Stimulated activated naive CD8-positive, alpha-beta T cell treated with anti-CD3 and anti-CD28 coated beads, Interleukin-15, Interleukin-2, amounts not matched to agents 100 ng/mL and 50 ng/mL, for 24 hours (primary cell): ENCODE measurements around the gene BMERB1.
"Not testable (repeated sequence)": the region's sequence is repeated elsewhere in the genome, so short reads cannot be mapped to it uniquely, and the experiment has no call there.

Source experiments
- H3K27ac Mint-ChIP-seq: one replicate; pipeline ENCODE4 v1.8.0; 2021; ENCODE audit warnings: mild to moderate bottlenecking, mixed read lengths
- H3K27me3 Mint-ChIP-seq: one replicate; pipeline ENCODE4 v1.8.0; 2021; ENCODE audit warnings: mixed read lengths
- H3K36me3 Mint-ChIP-seq: one replicate; pipeline ENCODE4 v1.8.0; 2021; ENCODE audit warnings: low read depth, mixed read lengths
- H3K4me1 Mint-ChIP-seq: one replicate; pipeline ENCODE4 v1.8.0; 2021; ENCODE audit warnings: low read depth, mixed read lengths
- H3K4me3 Mint-ChIP-seq: one replicate; pipeline ENCODE4 v1.8.0; 2021; ENCODE audit warnings: mild to moderate bottlenecking, mixed read lengths
- H3K9me3 Mint-ChIP-seq: one replicate; pipeline ENCODE4 v1.8.0; 2021; ENCODE audit warnings: mixed read lengths

BMERB1 gene

GRCh38 chr16:15573896-15574613 lies 139.7 kb downstream of the BMERB1 start:
- peaks cover 58% of the 10 kb centered on the region for H3K4me1 Mint-ChIP-seq
- not testable (repeated sequence) for H3K27me3 Mint-ChIP-seq

GRCh38 chr16:15574614-15574948 lies 140.2 kb downstream of the BMERB1 start:
- Mint-ChIP-seq H3K4me3 (peak overlapping the region; percentile 74), H3K4me1 (peaks cover 58% of the 10 kb centered on the region), H3K36me3 (peaks cover 80% of the 10 kb centered on the region), H3K27ac (no peak overlapping the region), H3K27me3 (no peaks in the 10 kb centered on the region), H3K9me3 (peaks cover 26% of the 10 kb centered on the region)

More at GRCh38 chr16:15573896-15574613, 139.7 kb downstream of the BMERB1 start:
- peak overlapping the region; percentile 74 for H3K4me3 Mint-ChIP-seq
- peak overlapping the region; percentile 93 for H3K27ac Mint-ChIP-seq
- peaks cover 84% of the 10 kb centered on the region for H3K36me3 Mint-ChIP-seq
- H3K9me3 Mint-ChIP-seq = peaks cover 26% of the 10 kb centered on the region

GRCh38 chr16:15575293-15576049 lies 141.1 kb downstream of the BMERB1 start:
- Mint-ChIP-seq H3K4me3 (no peak overlapping the region), H3K27me3 (no peaks in the 10 kb centered on the region), H3K27ac (no peak overlapping the region), H3K4me1 (peaks cover 53% of the 10 kb centered on the region), H3K36me3 (peaks cover 71% of the 10 kb centered on the region), H3K9me3 (peaks cover 26% of the 10 kb centered on the region)

- H3K4me1 Mint-ChIP-seq = peaks cover 35% of the 10 kb centered on the region
- H3K4me3 Mint-ChIP-seq = no peak overlapping the region
- H3K27ac Mint-ChIP-seq = no peak overlapping the region
- H3K36me3 Mint-ChIP-seq = peaks cover 63% of the 10 kb centered on the region
- peaks cover 18% of the 10 kb centered on the region for H3K9me3 Mint-ChIP-seq
- no peaks in the 10 kb centered on the region for H3K27me3 Mint-ChIP-seq
These were observed 142.9 kb downstream of the BMERB1 start for GRCh38 chr16:15576960-15577958.

- no peaks in the 10 kb centered on the region for H3K27me3 Mint-ChIP-seq
- no peak overlapping the region for H3K4me3 Mint-ChIP-seq
- peaks cover 19% of the 10 kb centered on the region for H3K4me1 Mint-ChIP-seq
- peaks cover 60% of the 10 kb centered on the region for H3K36me3 Mint-ChIP-seq
- peak overlapping the region; percentile 3 for H3K27ac Mint-ChIP-seq
- peaks cover 9% of the 10 kb centered on the region for H3K9me3 Mint-ChIP-seq
These were observed 144.4 kb downstream of the BMERB1 start for GRCh38 chr16:15578824-15579223.

GRCh38 chr16:15581127-15581815 lies 146.9 kb downstream of the BMERB1 start:
- no peak overlapping the region for H3K4me3 Mint-ChIP-seq
- no peak overlapping the region for H3K27ac Mint-ChIP-seq
- peaks cover 14% of the 10 kb centered on the region for H3K9me3 Mint-ChIP-seq
- peaks cover 8% of the 10 kb centered on the region for H3K4me1 Mint-ChIP-seq
- peaks cover 66% of the 10 kb centered on the region for H3K36me3 Mint-ChIP-seq
- no peaks in the 10 kb centered on the region for H3K27me3 Mint-ChIP-seq

- Mint-ChIP-seq H3K4me1 (peaks cover 4% of the 10 kb centered on the region), H3K27ac (no peak overlapping the region), H3K36me3 (peaks cover 73% of the 10 kb centered on the region)
These were observed 149.1 kb downstream of the BMERB1 start for GRCh38 chr16:15583526-15583925.

GRCh38 chr16:15585956-15586355 lies 151.6 kb downstream of the BMERB1 start:
- Mint-ChIP-seq H3K4me1 (peaks cover 28% of the 10 kb centered on the region), H3K27ac (no peak overlapping the region), H3K4me3 (no peak overlapping the region), H3K36me3 (peaks cover 84% of the 10 kb centered on the region), H3K9me3 (peaks cover 19% of the 10 kb centered on the region), H3K27me3 (no peaks in the 10 kb centered on the region)

More at GRCh38 chr16:15583526-15583925, 149.1 kb downstream of the BMERB1 start:
- Mint-ChIP-seq H3K4me3 (no peak overlapping the region), H3K27me3 (no peaks in the 10 kb centered on the region), H3K9me3 (peaks cover 19% of the 10 kb centered on the region)

- no peaks in the 10 kb centered on the region for H3K27me3 Mint-ChIP-seq
- H3K27ac Mint-ChIP-seq = no peak overlapping the region
- peaks cover 36% of the 10 kb centered on the region for H3K4me1 Mint-ChIP-seq
- no peak overlapping the region for H3K4me3 Mint-ChIP-seq
- H3K9me3 Mint-ChIP-seq = peaks cover 19% of the 10 kb centered on the region
- H3K36me3 Mint-ChIP-seq = peaks cover 83% of the 10 kb centered on the region
These were observed 152.3 kb downstream of the BMERB1 start for GRCh38 chr16:15586716-15587115.

- peaks cover 80% of the 10 kb centered on the region for H3K36me3 Mint-ChIP-seq
- no peaks in the 10 kb centered on the region for H3K27me3 Mint-ChIP-seq
- H3K27ac Mint-ChIP-seq = no peak overlapping the region
- no peak overlapping the region for H3K4me3 Mint-ChIP-seq
- peaks cover 19% of the 10 kb centered on the region for H3K9me3 Mint-ChIP-seq
- H3K4me1 Mint-ChIP-seq = peaks cover 41% of the 10 kb centered on the region
These were observed 152.9 kb downstream of the BMERB1 start for GRCh38 chr16:15587152-15587825.

GRCh38 chr16:15592324-15592723 lies 157.9 kb downstream of the BMERB1 start:
- H3K4me1 Mint-ChIP-seq = peaks cover 87% of the 10 kb centered on the region
- H3K36me3 Mint-ChIP-seq = peaks cover 78% of the 10 kb centered on the region
- peak overlapping the region; percentile 70 for H3K27ac Mint-ChIP-seq
- H3K27me3 Mint-ChIP-seq = no peaks in the 10 kb centered on the region
- H3K4me3 Mint-ChIP-seq = peak overlapping the region; percentile 2
- peaks cover 7% of the 10 kb centered on the region for H3K9me3 Mint-ChIP-seq

- no peak overlapping the region for H3K4me3 Mint-ChIP-seq
These were observed 158.8 kb downstream of the BMERB1 start for GRCh38 chr16:15593235-15593634.

GRCh38 chr16:15594711-15595320 lies 160.4 kb downstream of the BMERB1 start:
- H3K4me3 Mint-ChIP-seq = no peak overlapping the region
- H3K4me1 Mint-ChIP-seq = peaks cover 93% of the 10 kb centered on the region
- H3K27me3 Mint-ChIP-seq = no peaks in the 10 kb centered on the region
- peak overlapping the region; percentile 64 for H3K27ac Mint-ChIP-seq
- H3K36me3 Mint-ChIP-seq = peaks cover 74% of the 10 kb centered on the region
- peaks cover 3% of the 10 kb centered on the region for H3K9me3 Mint-ChIP-seq

More at GRCh38 chr16:15593235-15593634, 158.8 kb downstream of the BMERB1 start:
- H3K27me3 Mint-ChIP-seq = no peaks in the 10 kb centered on the region
- peaks cover 94% of the 10 kb centered on the region for H3K4me1 Mint-ChIP-seq
- H3K9me3 Mint-ChIP-seq = peaks cover 3% of the 10 kb centered on the region
- H3K36me3 Mint-ChIP-seq = peaks cover 76% of the 10 kb centered on the region
- peak overlapping the region; percentile 70 for H3K27ac Mint-ChIP-seq
